ENCODE data around the gene TTC23. TPM values are rescaled to one million over a fixed set of nuclear protein-coding genes. Genes with fewer than 3 reads are reported as not detected.

Gene TTC23
- polyA plus RNA-seq, 1 donor from 2014 or later: 0.99 TPM

Other genes starting within 250 kb of the TTC23 start
- gene PGPEP1L, start 241.8 kb downstream of the TTC23 start, polyA plus RNA-seq: not detected
- gene SYNM, start 144.5 kb downstream of the TTC23 start, polyA plus RNA-seq: not detected
- gene LRRC28, start 1.9 kb upstream of the TTC23 start, polyA plus RNA-seq: 27.8 TPM

Measured in IgD-negative memory B cell (primary cell).